Activated CD8-positive, alpha-beta memory T cell treated with anti-CD3 and anti-CD28 coated beads for 24 hours (primary cell): ENCODE measurements around the gene PCDHGB2.

ENCODE experiments used
- DNase-seq: peaks from one replicate; pipeline ENCODE4 v3.0.0-alpha.2; 2020

PCDHGB2 gene

GRCh38 chr5:141351591-141351990 lies 8.2 kb upstream of the PCDHGB2 start:
- no peak for DNase-seq

GRCh38 chr5:141354900-141355469 lies 4.8 kb upstream of the PCDHGB2 start, which contains the start of gene PCDHGA4:
PCDHGA4 (plus strand) TSS chr5:141355021; CDS start chr5:141355108, 87 bp downstream.
- DNase-seq: no peak

DNA sequence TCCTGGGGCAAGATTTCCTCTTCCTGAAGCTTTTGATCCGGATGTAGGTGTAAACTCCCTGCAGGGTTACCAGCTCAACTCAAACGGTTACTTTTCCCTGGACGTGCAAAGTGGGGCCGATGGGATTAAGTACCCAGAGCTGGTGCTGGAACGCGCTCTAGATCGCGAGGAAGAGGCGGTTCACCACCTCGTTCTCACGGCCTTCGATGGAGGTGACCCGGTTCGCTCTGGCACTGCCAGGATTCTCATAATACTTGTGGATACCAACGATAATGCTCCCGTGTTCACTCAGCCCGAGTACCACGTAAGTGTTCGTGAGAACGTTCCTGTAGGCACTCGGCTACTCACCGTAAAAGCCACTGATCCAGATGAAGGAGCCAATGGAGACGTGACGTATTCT lies 4.2 kb upstream of the PCDHGB2 start:
- no peak for DNase-seq

- DNase-seq: no peak
Measured at GRCh38 chr5:141356133-141356532, 3.7 kb upstream of the PCDHGB2 start.

DNA sequence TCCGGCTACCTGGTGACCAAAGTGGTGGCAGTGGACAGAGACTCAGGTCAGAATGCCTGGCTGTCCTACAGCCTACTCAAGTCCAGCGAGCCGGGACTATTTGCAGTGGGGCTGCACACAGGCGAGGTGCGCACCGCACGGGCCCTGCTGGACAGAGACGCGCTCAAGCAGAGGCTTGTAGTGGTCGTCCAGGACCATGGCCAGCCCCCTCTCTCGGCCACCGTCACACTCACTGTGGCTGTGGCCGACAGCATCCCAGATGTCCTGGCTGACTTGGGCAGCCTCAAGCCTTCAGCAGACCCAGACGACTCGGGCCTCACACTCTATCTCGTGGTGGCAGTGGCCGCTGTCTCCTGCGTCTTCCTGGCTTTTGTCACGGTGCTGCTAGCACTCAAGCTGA lies 2.8 kb upstream of the PCDHGB2 start:
- no peak for DNase-seq

DNA sequence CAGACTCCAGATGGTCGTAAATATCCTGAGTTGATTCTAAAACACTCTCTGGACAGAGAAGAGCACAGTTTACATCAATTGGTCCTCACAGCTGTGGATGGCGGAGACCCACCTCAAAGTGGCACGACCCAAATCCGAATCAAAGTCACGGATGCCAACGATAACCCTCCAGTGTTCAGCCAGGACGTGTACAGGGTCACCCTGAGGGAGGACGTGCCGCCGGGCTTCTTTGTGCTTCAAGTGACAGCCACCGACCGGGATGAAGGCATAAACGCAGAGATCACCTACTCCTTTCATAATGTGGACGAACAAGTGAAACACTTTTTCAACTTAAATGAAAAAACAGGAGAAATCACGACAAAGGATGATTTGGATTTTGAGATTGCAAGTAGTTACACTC lies 891 bp downstream of the PCDHGB2 start:
- no peak for DNase-seq

DNA sequence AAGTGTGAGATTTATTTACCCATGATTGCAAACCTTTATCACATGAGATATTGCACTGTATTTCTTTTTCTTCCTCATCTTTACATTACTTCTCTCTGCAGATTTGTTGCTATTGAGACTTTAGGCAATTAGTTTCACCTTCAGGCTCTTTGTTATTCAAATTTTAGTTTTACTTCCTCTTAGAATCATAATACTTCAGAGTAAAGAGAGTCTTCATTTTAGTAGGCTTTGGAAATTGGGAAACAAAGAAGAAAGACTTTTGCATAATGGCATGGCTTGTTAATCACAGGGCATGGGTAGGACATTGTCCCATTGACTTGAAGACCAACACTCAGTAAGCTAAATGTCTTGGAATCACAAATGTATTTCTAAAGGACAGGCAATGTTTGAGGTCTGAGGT lies 2.9 kb downstream of the PCDHGB2 start:
- no peak for DNase-seq

DNA sequence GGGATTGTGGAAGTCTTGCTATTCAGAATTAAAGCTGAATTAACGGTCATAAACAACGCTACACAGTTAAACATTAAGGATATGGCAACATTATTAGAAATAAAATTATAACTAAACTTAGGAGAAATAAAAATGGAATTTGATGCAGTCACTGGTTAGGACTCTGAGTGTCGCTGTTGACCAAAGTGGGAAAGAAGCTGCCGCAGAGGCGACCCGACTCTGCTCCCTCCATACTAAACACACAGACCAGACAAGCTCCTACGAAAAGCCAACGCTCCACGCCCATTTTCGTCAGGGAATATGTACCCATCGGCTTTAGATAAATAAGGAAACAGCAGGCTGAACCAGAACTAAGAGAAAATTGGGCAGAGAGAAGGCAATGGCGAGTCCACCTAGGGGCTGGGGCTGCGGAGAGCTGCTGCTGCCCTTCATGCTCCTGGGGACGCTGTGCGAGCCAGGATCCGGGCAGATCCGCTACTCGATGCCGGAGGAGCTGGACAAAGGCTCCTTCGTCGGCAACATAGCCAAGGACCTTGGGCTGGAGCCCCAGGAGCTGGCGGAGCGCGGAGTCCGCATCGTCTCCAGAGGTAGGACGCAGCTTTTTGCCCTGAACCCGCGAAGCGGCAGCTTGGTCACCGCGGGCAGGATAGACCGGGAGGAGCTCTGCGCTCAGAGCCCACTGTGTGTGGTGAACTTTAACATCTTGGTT lies 4.3 kb downstream of the PCDHGB2 start, which contains the start of gene PCDHGA5:
PCDHGA5 (plus strand) TSS at position 211 of the 709 bp plus-strand sequence; CDS start at position 380, 169 bp downstream.
- DNase-seq: no peak

DNA sequence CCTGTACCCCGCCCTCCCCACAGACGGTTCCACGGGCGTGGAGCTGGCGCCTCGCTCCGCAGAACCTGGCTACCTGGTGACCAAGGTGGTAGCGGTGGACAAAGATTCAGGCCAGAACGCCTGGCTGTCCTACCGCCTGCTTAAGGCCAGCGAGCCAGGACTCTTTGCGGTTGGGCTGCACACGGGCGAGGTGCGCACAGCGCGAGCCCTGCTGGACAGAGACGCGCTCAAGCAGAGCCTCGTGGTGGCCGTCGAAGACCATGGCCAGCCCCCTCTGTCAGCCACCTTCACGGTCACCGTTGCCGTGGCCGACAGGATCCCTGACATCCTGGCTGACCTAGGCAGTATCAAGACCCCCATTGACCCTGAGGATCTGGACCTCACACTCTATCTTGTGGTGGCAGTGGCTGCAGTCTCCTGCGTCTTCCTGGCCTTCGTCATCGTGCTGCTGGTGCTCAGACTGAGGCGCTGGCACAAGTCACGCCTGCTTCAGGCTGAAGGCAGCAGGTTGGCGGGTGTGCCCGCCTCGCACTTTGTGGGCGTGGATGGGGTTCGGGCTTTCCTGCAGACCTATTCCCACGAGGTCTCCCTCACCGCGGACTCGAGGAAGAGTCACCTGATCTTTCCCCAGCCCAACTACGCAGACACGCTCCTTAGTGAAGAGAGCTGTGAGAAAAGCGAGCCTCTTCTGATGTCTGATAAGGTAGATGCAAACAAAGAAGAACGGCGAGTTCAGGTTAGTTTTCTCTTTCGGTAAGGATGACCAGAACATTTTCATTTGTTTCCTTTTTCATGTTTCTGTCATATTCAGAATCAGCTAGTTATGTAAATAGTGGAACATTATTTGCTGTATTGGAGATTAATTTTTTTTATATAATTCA lies 6.5 kb downstream of the PCDHGB2 start:
- DNase-seq: no peak

DNA sequence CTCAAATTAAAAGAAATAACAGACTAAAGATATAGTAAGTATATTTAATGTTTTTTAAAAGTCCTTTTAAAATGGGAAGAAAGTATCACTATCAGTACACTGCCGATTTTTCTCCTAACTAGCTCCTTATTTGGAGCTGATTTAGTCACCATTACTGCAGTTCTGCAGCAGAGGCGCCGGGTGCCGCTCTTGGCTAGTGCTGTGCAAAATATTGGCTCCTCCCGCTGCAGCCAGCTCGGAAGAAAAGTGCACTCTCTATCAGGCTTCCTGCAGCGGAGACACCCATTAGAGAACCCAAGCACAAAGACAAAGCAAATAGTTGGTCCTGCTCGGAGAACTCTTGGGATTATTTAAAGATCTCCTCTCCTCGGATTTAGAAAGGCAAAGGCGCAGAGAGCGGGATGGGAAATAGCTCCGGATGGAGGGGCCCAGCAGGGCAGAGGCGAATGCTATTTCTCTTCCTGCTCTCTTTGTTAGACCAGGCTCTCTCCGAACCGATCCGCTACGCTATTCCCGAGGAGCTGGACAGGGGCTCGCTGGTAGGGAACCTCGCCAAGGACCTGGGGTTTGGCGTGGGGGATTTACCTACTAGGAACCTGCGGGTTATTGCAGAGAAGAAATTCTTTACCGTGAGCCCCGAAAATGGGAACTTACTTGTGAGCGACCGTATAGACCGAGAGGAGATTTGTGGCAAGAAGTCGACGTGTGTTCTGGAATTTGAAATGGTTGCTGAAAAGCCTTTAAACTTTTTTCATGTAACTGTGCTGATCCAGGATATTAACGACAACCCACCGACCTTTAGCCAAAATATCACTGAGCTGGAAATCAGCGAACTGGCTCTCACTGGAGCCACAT lies 10.4 kb downstream of the PCDHGB2 start, which contains the start of gene PCDHGB3:
PCDHGB3 (plus strand) TSS at position 249 of the 855 bp plus-strand sequence; CDS start at position 402, 153 bp downstream.
- peak; percentile 55 for DNase-seq

DNA sequence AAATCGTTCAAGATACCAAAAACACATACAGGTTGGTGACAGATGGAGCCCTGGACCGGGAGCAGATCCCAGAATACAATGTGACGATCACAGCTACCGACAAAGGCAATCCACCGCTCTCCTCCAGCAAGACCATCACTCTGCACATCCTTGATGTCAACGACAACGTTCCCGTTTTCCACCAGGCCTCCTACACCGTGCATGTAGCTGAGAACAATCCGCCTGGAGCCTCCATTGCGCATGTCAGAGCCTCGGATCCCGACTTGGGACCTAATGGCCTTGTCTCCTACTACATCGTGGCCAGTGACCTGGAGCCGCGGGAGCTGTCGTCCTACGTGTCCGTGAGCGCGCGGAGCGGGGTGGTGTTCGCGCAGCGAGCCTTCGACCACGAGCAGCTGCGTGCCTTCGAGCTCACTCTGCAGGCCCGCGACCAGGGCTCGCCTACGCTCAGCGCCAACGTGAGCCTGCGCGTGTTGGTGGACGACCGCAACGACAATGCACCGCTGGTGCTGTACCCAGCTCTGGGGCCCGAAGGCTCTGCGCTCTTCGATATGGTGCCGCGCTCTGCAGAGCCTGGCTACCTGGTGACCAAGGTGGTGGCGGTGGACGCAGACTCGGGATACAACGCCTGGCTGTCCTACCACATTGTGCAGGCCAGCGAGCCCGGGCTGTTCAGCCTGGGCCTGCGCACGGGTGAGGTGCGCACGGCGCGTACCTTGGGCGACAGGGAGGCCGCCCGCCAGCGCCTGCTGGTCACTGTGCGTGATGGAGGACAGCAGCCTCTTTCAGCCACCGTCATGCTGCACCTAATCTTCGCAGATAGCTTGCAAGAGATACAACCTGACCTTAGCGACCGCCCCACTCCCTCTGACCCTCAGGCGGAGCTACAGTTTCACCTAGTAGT lies 12.0 kb downstream of the PCDHGB2 start:
- DNase-seq: no peak

- peak; percentile 40 for DNase-seq
Measured at GRCh38 chr5:141373673-141374317, 14.0 kb downstream of the PCDHGB2 start, which contains the start of gene PCDHGA6. PCDHGA6 (plus strand) TSS chr5:141373891; CDS start chr5:141374084, 193 bp downstream.

DNA sequence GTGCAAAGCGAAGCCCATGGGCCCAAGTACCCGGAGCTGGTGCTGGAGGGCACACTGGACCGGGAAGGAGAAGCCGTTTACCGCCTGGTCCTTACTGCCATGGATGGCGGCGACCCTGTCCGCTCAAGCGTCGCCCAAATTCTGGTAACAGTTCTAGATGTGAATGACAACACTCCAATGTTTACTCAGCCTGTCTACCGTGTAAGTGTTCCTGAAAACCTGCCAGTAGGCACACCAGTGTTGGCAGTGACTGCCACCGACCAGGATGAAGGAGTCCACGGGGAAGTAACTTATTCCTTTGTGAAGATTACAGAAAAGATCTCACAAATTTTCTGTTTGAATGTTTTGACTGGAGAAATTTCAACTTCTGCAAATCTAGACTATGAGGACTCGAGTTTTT lies 14.8 kb downstream of the PCDHGB2 start:
- no peak for DNase-seq

GRCh38 chr5:141375444-141376155 lies 15.8 kb downstream of the PCDHGB2 start:
- peak; percentile 30 for DNase-seq

GRCh38 chr5:141382469-141383294 lies 22.9 kb downstream of the PCDHGB2 start, which contains the start of gene PCDHGA7:
PCDHGA7 (plus strand) TSS chr5:141382742; CDS start chr5:141382900, 158 bp downstream.
- DNase-seq: no peak

- no peak for DNase-seq
Measured at GRCh38 chr5:141383345-141383744, 23.6 kb downstream of the PCDHGB2 start.

GRCh38 chr5:141384471-141385267 lies 24.9 kb downstream of the PCDHGB2 start:
- DNase-seq: no peak
